ENCODE results near the gene FBLN1.

FBLN1 gene

DNA sequence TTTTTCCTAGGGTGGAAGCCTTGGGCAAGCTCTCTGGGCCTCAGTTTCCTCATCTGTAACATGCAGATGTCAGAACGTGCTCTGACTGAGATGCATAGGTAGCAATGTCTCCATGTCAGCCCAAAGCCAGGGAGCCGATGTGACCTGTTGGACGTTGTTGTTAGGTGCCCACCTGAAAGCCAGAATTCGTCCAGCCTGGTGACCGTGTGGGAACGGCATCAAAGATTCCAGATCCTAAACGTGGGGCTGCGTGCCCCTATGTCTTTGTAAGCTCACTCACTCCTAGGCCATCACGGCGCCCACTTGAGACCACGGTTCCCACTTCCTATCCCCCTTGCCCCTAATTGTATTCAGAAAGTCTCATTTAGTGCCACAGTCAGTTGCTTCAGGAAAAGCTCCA, 48.2 kb downstream of the FBLN1 start:
- Histone ChIP-seq H3K27ac (ENCODE audit: low read length) (no peak overlapping the region), H3K4me2 (ENCODE audit: low read length) (no peak overlapping the region), H3K36me3 (replicated peaks; ENCODE audit: low read depth, low read length) (no peaks in the 10 kb centered on the region), H2AFZ (ENCODE audit: low read depth, low read length) (no peak overlapping the region), H3K9me3 (ENCODE audit: insufficient read depth, low read length) (no peaks in the 10 kb centered on the region), H3K27me3 (ENCODE audit: low read depth, low read length) (no peaks in the 10 kb centered on the region), H3K4me3 (ENCODE audit: low read length) (no peak overlapping the region), H3K4me1 (ENCODE audit: low read length) (peaks cover 5% of the 10 kb centered on the region; the same call in 1 of the 2 replicates), H4K20me1 (ENCODE audit: insufficient read depth, low read length) (no peaks in the 10 kb centered on the region), H3K79me2 (ENCODE audit: low read length) (no peaks in the 10 kb centered on the region), H3K9ac (ENCODE audit: low read length) (no peak overlapping the region)
- TF ChIP-seq EZH2phosphoT487 (IDR thresholded peaks at IDR 0.05; ENCODE audit: low read depth), result no peak
- TF ChIP-seq, protein P1, sequence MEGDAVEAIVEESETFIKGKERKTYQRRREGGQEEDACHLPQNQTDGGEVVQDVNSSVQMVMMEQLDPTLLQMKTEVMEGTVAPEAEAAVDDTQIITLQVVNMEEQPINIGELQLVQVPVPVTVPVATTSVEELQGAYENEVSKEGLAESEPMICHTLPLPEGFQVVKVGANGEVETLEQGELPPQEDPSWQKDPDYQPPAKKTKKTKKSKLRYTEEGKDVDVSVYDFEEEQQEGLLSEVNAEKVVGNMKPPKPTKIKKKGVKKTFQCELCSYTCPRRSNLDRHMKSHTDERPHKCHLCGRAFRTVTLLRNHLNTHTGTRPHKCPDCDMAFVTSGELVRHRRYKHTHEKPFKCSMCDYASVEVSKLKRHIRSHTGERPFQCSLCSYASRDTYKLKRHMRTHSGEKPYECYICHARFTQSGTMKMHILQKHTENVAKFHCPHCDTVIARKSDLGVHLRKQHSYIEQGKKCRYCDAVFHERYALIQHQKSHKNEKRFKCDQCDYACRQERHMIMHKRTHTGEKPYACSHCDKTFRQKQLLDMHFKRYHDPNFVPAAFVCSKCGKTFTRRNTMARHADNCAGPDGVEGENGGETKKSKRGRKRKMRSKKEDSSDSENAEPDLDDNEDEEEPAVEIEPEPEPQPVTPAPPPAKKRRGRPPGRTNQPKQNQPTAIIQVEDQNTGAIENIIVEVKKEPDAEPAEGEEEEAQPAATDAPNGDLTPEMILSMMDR (IDR thresholded peaks at IDR 0.05; ENCODE audit: low read depth, low read length), result no peak

DNA sequence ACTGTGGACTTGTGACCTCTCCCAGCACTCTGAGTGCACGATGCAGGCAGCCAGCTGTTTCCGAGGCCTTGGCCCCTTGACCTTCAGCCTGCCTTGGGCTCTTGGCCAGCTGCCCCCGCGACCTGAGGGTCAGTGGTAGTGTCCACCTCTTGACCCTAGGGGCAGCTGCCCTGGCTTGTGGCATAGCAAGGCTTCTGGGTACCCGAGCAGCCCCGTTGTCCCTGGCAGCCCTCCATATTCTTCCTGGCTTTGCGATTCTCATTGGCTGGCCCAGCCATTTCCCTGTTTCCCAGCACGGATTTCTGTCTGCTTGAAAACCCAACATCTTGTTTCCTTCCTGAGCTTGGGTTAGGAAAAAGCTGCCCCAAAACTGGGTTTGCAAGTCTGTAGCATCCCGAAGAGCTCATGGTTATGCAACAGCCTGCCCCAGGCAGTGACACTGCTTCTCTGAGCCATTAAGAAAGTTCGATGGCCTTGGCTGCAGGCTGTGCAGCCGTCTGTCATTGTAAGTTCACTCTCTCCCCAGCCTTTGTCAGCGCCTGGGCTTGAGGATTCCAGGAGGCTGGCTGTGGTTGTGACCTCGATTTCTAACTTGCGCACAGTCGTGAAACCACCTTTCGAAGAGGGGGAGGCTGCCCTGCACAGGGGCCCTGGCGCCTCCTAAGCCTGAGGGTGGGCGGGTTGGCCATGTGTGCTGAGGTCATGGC, 48.8 kb downstream of the FBLN1 start:
- Histone ChIP-seq H3K4me2 (ENCODE audit: low read length) (no peak overlapping the region), H3K4me3 (ENCODE audit: low read length) (no peak overlapping the region), H3K36me3 (replicated peaks; ENCODE audit: low read depth, low read length) (no peaks in the 10 kb centered on the region), H2AFZ (ENCODE audit: low read depth, low read length) (no peak overlapping the region), H4K20me1 (ENCODE audit: insufficient read depth, low read length) (no peaks in the 10 kb centered on the region), H3K27ac (ENCODE audit: low read length) (no peak overlapping the region), H3K4me1 (ENCODE audit: low read length) (peaks cover 5% of the 10 kb centered on the region; the same call in 1 of the 2 replicates), H3K9ac (ENCODE audit: low read length) (no peak overlapping the region), H3K9me3 (ENCODE audit: insufficient read depth, low read length) (no peaks in the 10 kb centered on the region), H3K79me2 (ENCODE audit: low read length) (no peaks in the 10 kb centered on the region), H3K27me3 (ENCODE audit: low read depth, low read length) (no peaks in the 10 kb centered on the region)
- TF ChIP-seq, protein P1 (IDR thresholded peaks at IDR 0.05; ENCODE audit: low read depth, low read length), result no peak
- TF ChIP-seq EZH2phosphoT487 (IDR thresholded peaks at IDR 0.05; ENCODE audit: low read depth), result no peak

DNA sequence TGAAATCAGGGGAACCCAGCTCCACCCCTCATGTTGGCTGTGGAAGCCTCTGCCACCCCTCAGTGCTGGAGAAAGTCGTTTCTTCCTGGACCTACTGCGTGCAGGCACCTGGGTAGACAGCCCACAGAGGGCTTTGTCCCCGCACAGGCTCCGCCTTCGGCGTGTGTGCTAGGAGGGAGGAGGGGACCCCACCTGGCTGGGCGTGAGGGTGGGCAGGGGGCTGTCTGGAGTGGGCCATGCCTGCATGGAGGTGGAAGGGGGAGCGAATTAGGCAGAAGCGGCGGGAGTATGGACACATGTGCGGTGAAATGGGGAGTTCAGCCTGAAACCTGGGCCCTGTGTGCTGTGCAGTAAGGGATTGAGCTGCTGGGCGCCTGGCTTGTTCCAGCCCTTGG, 49.3 kb downstream of the FBLN1 start:
- H3K79me2 ChIP-seq (ENCODE audit: low read length), result no peaks in the 10 kb centered on the region
- H3K9ac ChIP-seq (ENCODE audit: low read length), result no peak overlapping the region
- no peaks in the 10 kb centered on the region for H3K36me3 ChIP-seq (replicated peaks; ENCODE audit: low read depth, low read length)

More for the DNA sequence above, 49.3 kb downstream of the FBLN1 start:
- Histone ChIP-seq H4K20me1 (ENCODE audit: insufficient read depth, low read length) (no peaks in the 10 kb centered on the region), H2AFZ (ENCODE audit: low read depth, low read length) (no peak overlapping the region), H3K4me3 (ENCODE audit: low read length) (no peak overlapping the region), H3K4me1 (ENCODE audit: low read length) (peaks cover 5% of the 10 kb centered on the region; the same call in 1 of the 2 replicates), H3K27ac (ENCODE audit: low read length) (no peak overlapping the region), H3K27me3 (ENCODE audit: low read depth, low read length) (no peaks in the 10 kb centered on the region), H3K4me2 (ENCODE audit: low read length) (no peak overlapping the region), H3K9me3 (ENCODE audit: insufficient read depth, low read length) (no peaks in the 10 kb centered on the region)
- TF ChIP-seq, protein P1 (IDR thresholded peaks at IDR 0.05; ENCODE audit: low read depth, low read length), result no peak
- no peak for TF ChIP-seq EZH2phosphoT487 (IDR thresholded peaks at IDR 0.05; ENCODE audit: low read depth)
